ENCODE measurements around the gene KIAA1217. TPM values are rescaled to one million over a fixed set of nuclear protein-coding genes. Genes with fewer than 3 reads are reported as not detected.
A peak's percentile ranks its signal among the peaks of the same experiment; 100 is the strongest.

KIAA1217 gene
- total RNA-seq, 1 donor from 2014 or later, result 54.3 TPM

DNA sequence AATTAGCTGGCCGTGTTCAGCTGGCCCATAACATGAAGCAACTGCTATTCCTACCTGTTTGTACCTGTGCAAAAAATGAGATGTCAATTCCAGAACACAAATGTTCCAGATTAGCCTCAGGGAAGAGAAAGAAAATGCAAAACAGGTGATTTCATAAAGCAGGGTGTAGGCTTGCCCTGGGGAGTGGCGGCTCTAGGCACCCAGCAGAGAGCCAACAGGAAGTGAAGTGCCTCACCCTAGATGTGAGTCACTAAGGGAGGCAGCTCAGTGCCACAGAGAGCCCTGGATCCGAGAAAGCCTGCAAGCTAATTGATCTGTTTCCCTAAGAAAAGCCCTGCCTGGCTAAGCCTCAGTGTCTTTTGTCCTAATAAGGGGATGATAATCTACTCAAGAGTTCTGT lies 274.8 kb downstream of the KIAA1217 start:
- H3K27me3 ChIP-seq, result no peaks in the 10 kb centered on the region
- H3K27ac ChIP-seq, result no peak overlapping the region
- intact Hi-C loops (cut with DNase I), result no loop called here
- no peaks in the 10 kb centered on the region for H3K36me3 ChIP-seq
- H3K9me3 ChIP-seq, result no peaks in the 10 kb centered on the region
- no peak for DNase-seq (ENCODE audit: extremely low spot score in 2 of 2)
- TF ChIP-seq, protein P1, sequence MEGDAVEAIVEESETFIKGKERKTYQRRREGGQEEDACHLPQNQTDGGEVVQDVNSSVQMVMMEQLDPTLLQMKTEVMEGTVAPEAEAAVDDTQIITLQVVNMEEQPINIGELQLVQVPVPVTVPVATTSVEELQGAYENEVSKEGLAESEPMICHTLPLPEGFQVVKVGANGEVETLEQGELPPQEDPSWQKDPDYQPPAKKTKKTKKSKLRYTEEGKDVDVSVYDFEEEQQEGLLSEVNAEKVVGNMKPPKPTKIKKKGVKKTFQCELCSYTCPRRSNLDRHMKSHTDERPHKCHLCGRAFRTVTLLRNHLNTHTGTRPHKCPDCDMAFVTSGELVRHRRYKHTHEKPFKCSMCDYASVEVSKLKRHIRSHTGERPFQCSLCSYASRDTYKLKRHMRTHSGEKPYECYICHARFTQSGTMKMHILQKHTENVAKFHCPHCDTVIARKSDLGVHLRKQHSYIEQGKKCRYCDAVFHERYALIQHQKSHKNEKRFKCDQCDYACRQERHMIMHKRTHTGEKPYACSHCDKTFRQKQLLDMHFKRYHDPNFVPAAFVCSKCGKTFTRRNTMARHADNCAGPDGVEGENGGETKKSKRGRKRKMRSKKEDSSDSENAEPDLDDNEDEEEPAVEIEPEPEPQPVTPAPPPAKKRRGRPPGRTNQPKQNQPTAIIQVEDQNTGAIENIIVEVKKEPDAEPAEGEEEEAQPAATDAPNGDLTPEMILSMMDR (IDR thresholded peaks at IDR 0.05), result no peak
- peak in 1 of 2 donors; percentile 86 for TF ChIP-seq POLR2AphosphoS5 (IDR thresholded peaks at IDR 0.05; ENCODE audit: insufficient read depth in 1 of 2, low read depth in 1 of 2)
- H3K4me3 ChIP-seq, result no peak overlapping the region
- H3K4me1 ChIP-seq, result peaks cover 20% of the 10 kb centered on the region

DNA sequence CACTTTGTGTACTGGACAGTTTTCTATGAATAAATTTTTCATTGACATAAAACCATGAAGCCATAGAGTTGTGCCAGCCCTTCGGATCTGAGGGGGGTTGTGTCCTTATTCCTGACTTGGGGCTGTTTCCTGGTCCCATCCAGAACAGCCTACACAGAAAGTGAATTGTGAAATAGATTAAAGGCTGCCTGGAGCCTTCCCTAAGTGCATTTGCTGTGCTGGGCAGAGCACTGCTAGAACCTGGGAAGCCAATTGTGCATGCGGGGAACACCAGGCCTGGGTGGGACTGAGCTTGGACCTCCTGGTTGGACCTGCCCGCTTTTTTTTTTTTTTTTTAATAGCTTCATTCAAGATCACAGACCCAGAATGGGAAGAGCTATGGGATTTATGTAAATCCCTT lies 275.8 kb downstream of the KIAA1217 start:
- no peaks in the 10 kb centered on the region for H3K27me3 ChIP-seq
- H3K4me3 ChIP-seq, result no peak overlapping the region
- TF ChIP-seq POLR2AphosphoS5 (IDR thresholded peaks at IDR 0.05; ENCODE audit: insufficient read depth in 1 of 2, low read depth in 1 of 2) (no peak), POLR2A (IDR thresholded peaks at IDR 0.05) (no peak)
- TF ChIP-seq, protein P1 (IDR thresholded peaks at IDR 0.05), result no peak
- no peaks in the 10 kb centered on the region for H3K9me3 ChIP-seq
- H3K4me1 ChIP-seq, result peaks cover 20% of the 10 kb centered on the region
- no peaks in the 10 kb centered on the region for H3K36me3 ChIP-seq
- peak overlapping the region; percentile 26 for H3K27ac ChIP-seq
- DNase-seq (ENCODE audit: extremely low spot score in 2 of 2), result no peak
- intact Hi-C loops (cut with DNase I), result no loop called here

DNA sequence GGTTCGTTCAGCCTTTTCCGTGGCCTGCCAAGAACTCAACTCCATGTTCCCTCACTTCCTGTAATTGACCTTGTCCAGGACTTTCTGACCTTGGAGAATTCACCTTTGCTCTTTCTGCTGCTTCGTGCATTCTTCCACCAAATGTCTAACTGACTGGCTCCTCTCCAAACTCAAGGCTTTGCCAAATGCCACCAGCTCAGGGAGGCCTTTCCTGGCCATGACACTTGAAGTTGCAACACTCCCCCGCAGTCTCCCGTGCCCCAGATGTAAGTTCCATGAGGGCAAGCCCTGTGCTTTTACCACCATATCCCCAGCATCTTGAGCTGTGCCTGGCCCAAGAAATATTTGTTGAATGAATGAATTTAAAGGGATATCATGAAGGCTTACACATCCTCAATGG lies 276.4 kb downstream of the KIAA1217 start:
- peaks cover 20% of the 10 kb centered on the region for H3K4me1 ChIP-seq
- H3K9me3 ChIP-seq, result no peaks in the 10 kb centered on the region
- peak overlapping the region; percentile 26 for H3K27ac ChIP-seq
- TF ChIP-seq POLR2AphosphoS5 (IDR thresholded peaks at IDR 0.05; ENCODE audit: insufficient read depth in 1 of 2, low read depth in 1 of 2) (no peak), POLR2A (IDR thresholded peaks at IDR 0.05) (no peak)
- TF ChIP-seq, protein P1 (IDR thresholded peaks at IDR 0.05), result no peak
- H3K27me3 ChIP-seq, result no peaks in the 10 kb centered on the region
- no peak for DNase-seq (ENCODE audit: extremely low spot score in 2 of 2)
- intact Hi-C loops (cut with DNase I), result no loop called here
- no peaks in the 10 kb centered on the region for H3K36me3 ChIP-seq
- H3K4me3 ChIP-seq, result no peak overlapping the region

DNA sequence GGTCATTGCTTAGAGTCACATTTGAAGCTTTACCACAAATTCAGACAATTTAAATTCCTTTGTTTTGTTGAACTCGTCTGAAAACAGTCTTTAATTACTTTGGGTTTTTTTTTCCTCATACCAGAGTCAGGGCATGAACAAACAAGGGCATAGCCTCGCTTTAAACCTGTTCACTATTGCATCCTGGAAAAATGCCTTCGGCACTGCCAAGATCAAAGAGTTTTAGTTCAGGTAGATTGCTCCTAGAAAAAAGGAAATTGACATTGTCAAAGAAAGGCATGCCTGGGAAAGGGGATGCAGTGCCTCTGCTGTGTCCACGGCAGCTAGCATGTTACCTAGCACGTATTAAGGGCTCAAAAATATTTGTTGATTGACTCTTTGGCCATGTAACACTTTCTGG lies 279.7 kb downstream of the KIAA1217 start:
- Histone ChIP-seq H3K9me3 (no peaks in the 10 kb centered on the region), H3K4me3 (no peak overlapping the region), H3K27me3 (no peaks in the 10 kb centered on the region), H3K27ac (peak overlapping the region; percentile 38), H3K36me3 (no peaks in the 10 kb centered on the region), H3K4me1 (peaks cover 12% of the 10 kb centered on the region)
- no peak for DNase-seq (ENCODE audit: extremely low spot score in 2 of 2)
- intact Hi-C loops (cut with DNase I), result no loop called here
- no peak for TF ChIP-seq POLR2A (IDR thresholded peaks at IDR 0.05)

DNA sequence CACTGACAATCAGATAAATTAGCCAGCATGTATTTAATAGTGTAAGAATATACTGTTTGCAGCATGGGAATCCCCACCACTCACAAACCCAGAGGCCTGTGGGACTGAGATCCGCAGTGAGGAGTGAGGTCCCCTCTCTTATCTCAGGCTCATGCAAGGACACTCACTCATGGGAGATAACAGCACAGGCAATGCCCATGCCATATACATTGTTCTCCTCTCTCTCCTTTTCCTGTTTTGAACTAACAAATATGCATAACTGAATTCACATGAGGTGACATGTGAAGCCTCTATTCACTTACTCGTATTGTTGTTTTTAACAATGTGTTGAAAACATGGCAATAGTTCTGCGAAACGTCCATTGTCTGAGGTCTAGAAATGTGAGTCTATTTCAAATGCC lies 284.2 kb downstream of the KIAA1217 start:
- H3K27ac ChIP-seq, result no peak overlapping the region
- no peaks in the 10 kb centered on the region for H3K27me3 ChIP-seq
- TF ChIP-seq, protein P1 (IDR thresholded peaks at IDR 0.05), result no peak
- TF ChIP-seq POLR2A (IDR thresholded peaks at IDR 0.05) (no peak), POLR2AphosphoS5 (IDR thresholded peaks at IDR 0.05; ENCODE audit: insufficient read depth in 1 of 2, low read depth in 1 of 2) (no peak)
- H3K4me1 ChIP-seq, result no peaks in the 10 kb centered on the region
- no peak for DNase-seq (ENCODE audit: extremely low spot score in 2 of 2)
- no peaks in the 10 kb centered on the region for H3K9me3 ChIP-seq
- H3K36me3 ChIP-seq, result peaks cover 0 to 10% of the 10 kb centered on the region in 2 donors
- intact Hi-C loops (cut with DNase I), result no loop called here
- no peak overlapping the region for H3K4me3 ChIP-seq

DNA sequence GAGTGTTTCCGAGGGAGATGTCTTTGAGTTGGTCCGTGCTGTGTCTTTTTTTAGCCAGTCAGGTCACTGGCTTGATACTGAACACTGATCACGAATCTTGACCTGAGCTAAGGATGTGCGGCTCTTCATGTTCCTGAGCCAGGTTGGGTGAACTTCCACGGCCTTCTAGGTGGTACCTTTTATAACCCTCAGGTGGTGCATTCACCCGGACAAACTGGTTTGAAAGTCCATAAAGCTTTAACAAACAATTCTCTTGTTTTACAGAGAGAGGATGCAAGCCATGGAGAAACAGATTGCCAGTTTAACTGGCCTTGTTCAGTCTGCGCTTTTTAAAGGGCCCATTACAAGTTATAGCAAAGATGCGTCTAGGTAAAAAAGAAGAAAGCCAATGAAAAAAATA lies 285.3 kb downstream of the KIAA1217 start:
- TF ChIP-seq, protein P1 (IDR thresholded peaks at IDR 0.05), result no peak
- no peak for TF ChIP-seq POLR2A (IDR thresholded peaks at IDR 0.05)
- no peak for TF ChIP-seq POLR2AphosphoS5 (IDR thresholded peaks at IDR 0.05; ENCODE audit: insufficient read depth in 1 of 2, low read depth in 1 of 2)
- Histone ChIP-seq H3K27me3 (no peaks in the 10 kb centered on the region), H3K4me3 (no peak overlapping the region), H3K9me3 (no peaks in the 10 kb centered on the region), H3K27ac (no peak overlapping the region), H3K4me1 (no peaks in the 10 kb centered on the region), H3K36me3 (peaks cover 0 to 10% of the 10 kb centered on the region in 2 donors)
- intact Hi-C loops (cut with DNase I), result no loop called here
- DNase-seq (ENCODE audit: extremely low spot score in 2 of 2), result no peak
